NB4 (cell line): ENCODE measurements around the gene RAB29.

Experiments
- CTCF ChIP-seq: IDR thresholded peaks from one replicate; pipeline ENCODE4 v1.5.1; 2012; ENCODE audit warnings: low read depth, low read length
- MAX ChIP-seq: IDR thresholded peaks from 2 replicates; pipeline ENCODE4 v1.6.1; 2011; ENCODE audit warnings: low read depth, low read length
- MYC ChIP-seq: IDR thresholded peaks from 2 replicates; pipeline ENCODE4 v1.6.1; 2011; ENCODE audit warnings: low read depth, low read length
- POLR2A ChIP-seq: IDR thresholded peaks from 2 replicates; pipeline ENCODE4 v1.6.1; 2011; ENCODE audit warnings: mild to moderate bottlenecking; ENCODE audit not compliant: insufficient read length; ENCODE audit errors: extremely low read depth

GRCh38 chr1:205772607-205773032, 2.7 kb downstream of the RAB29 start:
- no peak for TF ChIP-seq CTCF
- no peak for TF ChIP-seq MAX
- TF ChIP-seq POLR2A = no peak
- TF ChIP-seq MYC = no peak
